ENCODE measurements around the gene TMEM100. TPM values are rescaled to one million over a fixed set of nuclear protein-coding genes. Genes with fewer than 3 reads are reported as not detected.
A peak's percentile ranks its signal among the peaks of the same experiment; 100 is the strongest.

TMEM100 gene
- 10.4 and 10.7 TPM in 2 replicates for total RNA-seq (2014; rRNA removed; shearing (Covaris generic))
- 8.5 and 11.0 TPM in 2 replicates for polyA plus RNA-seq (2015; cell fraction: cytosol; rRNA removed)
- 23.7 and 28.1 TPM in 2 replicates for polyA plus RNA-seq (2015; cell fraction: nucleus; rRNA removed)

GRCh38 chr17:55722742-55723487 lies at the start of gene TMEM100:
Gene TMEM100 (minus strand): TSS chr17:55722864. CDS start chr17:55721070, 1,794 bp downstream.
- DNase-seq (ENCODE audit: low read depth, low spot score), result peak; percentile 60
- in situ Hi-C loops (cut with HindIII; ENCODE audit: low pct_unique_long_range_greater_than_20kb, low sequenced_read_pairs), result no loop called here

GRCh38 chr17:55772086-55772485 lies 49.4 kb upstream of the TMEM100 start:
- no peak for DNase-seq (ENCODE audit: low read depth, low spot score)
- in situ Hi-C loops (cut with HindIII; ENCODE audit: low pct_unique_long_range_greater_than_20kb, low sequenced_read_pairs), result loop anchor here (5.0 kb wide), 1 partner anchor 135 kb away; no protein-coding TSS in a partner anchor

GRCh38 chr17:55770196-55770870 lies 47.7 kb upstream of the TMEM100 start:
- DNase-seq (ENCODE audit: low read depth, low spot score), result peak; percentile 83
- in situ Hi-C loops (cut with HindIII; ENCODE audit: low pct_unique_long_range_greater_than_20kb, low sequenced_read_pairs), result loop anchor here (5.0 kb wide), 1 partner anchor 133 kb away; no protein-coding TSS in a partner anchor

- in situ Hi-C loops (cut with HindIII; ENCODE audit: low pct_unique_long_range_greater_than_20kb, low sequenced_read_pairs), result no loop called here
- no peak for DNase-seq (ENCODE audit: low read depth, low spot score)
These were observed 46.9 kb upstream of the TMEM100 start for GRCh38 chr17:55769625-55770000.

- in situ Hi-C loops (cut with HindIII; ENCODE audit: low pct_unique_long_range_greater_than_20kb, low sequenced_read_pairs), result no loop called here
- no peak for DNase-seq (ENCODE audit: low read depth, low spot score)
These were observed 46.4 kb upstream of the TMEM100 start for GRCh38 chr17:55768936-55769624.

GRCh38 chr17:55765472-55765871 lies 42.8 kb upstream of the TMEM100 start:
- no peak for DNase-seq (ENCODE audit: low read depth, low spot score)
- in situ Hi-C loops (cut with HindIII; ENCODE audit: low pct_unique_long_range_greater_than_20kb, low sequenced_read_pairs), result no loop called here

- in situ Hi-C loops (cut with HindIII; ENCODE audit: low pct_unique_long_range_greater_than_20kb, low sequenced_read_pairs), result no loop called here
- no peak for DNase-seq (ENCODE audit: low read depth, low spot score)
These were observed 41.9 kb upstream of the TMEM100 start for GRCh38 chr17:55764610-55765009.

GRCh38 chr17:55763856-55764255 lies 41.2 kb upstream of the TMEM100 start:
- in situ Hi-C loops (cut with HindIII; ENCODE audit: low pct_unique_long_range_greater_than_20kb, low sequenced_read_pairs), result no loop called here
- peak; percentile 73 for DNase-seq (ENCODE audit: low read depth, low spot score)

GRCh38 chr17:55762086-55762858 lies 39.6 kb upstream of the TMEM100 start:
- no peak for DNase-seq (ENCODE audit: low read depth, low spot score)
- in situ Hi-C loops (cut with HindIII; ENCODE audit: low pct_unique_long_range_greater_than_20kb, low sequenced_read_pairs), result no loop called here

GRCh38 chr17:55760643-55761355 lies 38.1 kb upstream of the TMEM100 start:
- in situ Hi-C loops (cut with HindIII; ENCODE audit: low pct_unique_long_range_greater_than_20kb, low sequenced_read_pairs), result no loop called here
- DNase-seq (ENCODE audit: low read depth, low spot score), result no peak

GRCh38 chr17:55758171-55758570 lies 35.5 kb upstream of the TMEM100 start:
- DNase-seq (ENCODE audit: low read depth, low spot score), result no peak
- in situ Hi-C loops (cut with HindIII; ENCODE audit: low pct_unique_long_range_greater_than_20kb, low sequenced_read_pairs), result no loop called here

GRCh38 chr17:55757659-55758058 lies 35.0 kb upstream of the TMEM100 start:
- no peak for DNase-seq (ENCODE audit: low read depth, low spot score)
- in situ Hi-C loops (cut with HindIII; ENCODE audit: low pct_unique_long_range_greater_than_20kb, low sequenced_read_pairs), result no loop called here

GRCh38 chr17:55756689-55757088 lies 34.0 kb upstream of the TMEM100 start:
- in situ Hi-C loops (cut with HindIII; ENCODE audit: low pct_unique_long_range_greater_than_20kb, low sequenced_read_pairs), result no loop called here
- DNase-seq (ENCODE audit: low read depth, low spot score), result no peak

GRCh38 chr17:55751720-55752250 lies 29.1 kb upstream of the TMEM100 start:
- no peak for DNase-seq (ENCODE audit: low read depth, low spot score)
- in situ Hi-C loops (cut with HindIII; ENCODE audit: low pct_unique_long_range_greater_than_20kb, low sequenced_read_pairs), result no loop called here

GRCh38 chr17:55750750-55751657 lies 28.3 kb upstream of the TMEM100 start, which contains the start of gene PCTP:
Gene PCTP (plus strand): TSS chr17:55751051. CDS start chr17:55751104, 53 bp downstream.
- in situ Hi-C loops (cut with HindIII; ENCODE audit: low pct_unique_long_range_greater_than_20kb, low sequenced_read_pairs), result no loop called here
- peak; percentile 96 for DNase-seq (ENCODE audit: low read depth, low spot score)

GRCh38 chr17:55749985-55750384 lies 27.3 kb upstream of the TMEM100 start:
- in situ Hi-C loops (cut with HindIII; ENCODE audit: low pct_unique_long_range_greater_than_20kb, low sequenced_read_pairs), result no loop called here
- no peak for DNase-seq (ENCODE audit: low read depth, low spot score)

All from SK-MEL-5 (cell line).